GM12864 (cell line): ENCODE results near the gene LEMD3.
"Not testable (repeated sequence)": the region's sequence is repeated elsewhere in the genome, so short reads cannot be mapped to it uniquely, and the experiment has no call there.

Experiments used
- DNase-seq: peaks from one replicate; pipeline ENCODE4 v3.0.0-alpha.2; 2011; ENCODE audit warnings: low read depth
- H3K4me3 ChIP-seq: 2 replicates; pipeline ENCODE4 v1.5.1; 2011; ENCODE audit warnings: mild to moderate bottlenecking, low read depth, low read length, control low read depth
- TF ChIP-seq, protein P1 (sequence below): IDR thresholded peaks from 2 replicates; pipeline ENCODE4 v1.5.1; 2011; ENCODE audit warnings: low read depth, mild to moderate bottlenecking, moderate library complexity, low read length, control low read depth, inconsistent platforms; ENCODE audit errors: missing control alignments

LEMD3 gene

GRCh38 chr12:65276916-65277530 is 107.6 kb downstream of the LEMD3 start:
- TF ChIP-seq, protein P1, sequence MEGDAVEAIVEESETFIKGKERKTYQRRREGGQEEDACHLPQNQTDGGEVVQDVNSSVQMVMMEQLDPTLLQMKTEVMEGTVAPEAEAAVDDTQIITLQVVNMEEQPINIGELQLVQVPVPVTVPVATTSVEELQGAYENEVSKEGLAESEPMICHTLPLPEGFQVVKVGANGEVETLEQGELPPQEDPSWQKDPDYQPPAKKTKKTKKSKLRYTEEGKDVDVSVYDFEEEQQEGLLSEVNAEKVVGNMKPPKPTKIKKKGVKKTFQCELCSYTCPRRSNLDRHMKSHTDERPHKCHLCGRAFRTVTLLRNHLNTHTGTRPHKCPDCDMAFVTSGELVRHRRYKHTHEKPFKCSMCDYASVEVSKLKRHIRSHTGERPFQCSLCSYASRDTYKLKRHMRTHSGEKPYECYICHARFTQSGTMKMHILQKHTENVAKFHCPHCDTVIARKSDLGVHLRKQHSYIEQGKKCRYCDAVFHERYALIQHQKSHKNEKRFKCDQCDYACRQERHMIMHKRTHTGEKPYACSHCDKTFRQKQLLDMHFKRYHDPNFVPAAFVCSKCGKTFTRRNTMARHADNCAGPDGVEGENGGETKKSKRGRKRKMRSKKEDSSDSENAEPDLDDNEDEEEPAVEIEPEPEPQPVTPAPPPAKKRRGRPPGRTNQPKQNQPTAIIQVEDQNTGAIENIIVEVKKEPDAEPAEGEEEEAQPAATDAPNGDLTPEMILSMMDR = no peak
- no peak overlapping the region for H3K4me3 ChIP-seq
- DNase-seq = no peak

GRCh38 chr12:65277994-65278575 is 108.7 kb downstream of the LEMD3 start:
- H3K4me3 ChIP-seq = peak overlapping the region; percentile 75
- no peak for DNase-seq

GRCh38 chr12:65278576-65279368 is 109.4 kb downstream of the LEMD3 start, which contains the start of gene MSRB3:
Gene MSRB3 (plus strand): TSS chr12:65278683. CDS start chr12:65308580, 29,897 bp downstream.
- peak within 1 kb of the TSS; percentile 75 for H3K4me3 ChIP-seq
- DNase-seq = no peak
- TF ChIP-seq, protein P1 = peak; percentile 13

More at GRCh38 chr12:65277994-65278575, 108.7 kb downstream of the LEMD3 start:
- TF ChIP-seq, protein P1 = no peak

- TF ChIP-seq, protein P1 = no peak
- H3K4me3 ChIP-seq = peak overlapping the region; percentile 75
- DNase-seq = no peak
Measured at GRCh38 chr12:65279369-65280112, 110.2 kb downstream of the LEMD3 start.

DNA sequence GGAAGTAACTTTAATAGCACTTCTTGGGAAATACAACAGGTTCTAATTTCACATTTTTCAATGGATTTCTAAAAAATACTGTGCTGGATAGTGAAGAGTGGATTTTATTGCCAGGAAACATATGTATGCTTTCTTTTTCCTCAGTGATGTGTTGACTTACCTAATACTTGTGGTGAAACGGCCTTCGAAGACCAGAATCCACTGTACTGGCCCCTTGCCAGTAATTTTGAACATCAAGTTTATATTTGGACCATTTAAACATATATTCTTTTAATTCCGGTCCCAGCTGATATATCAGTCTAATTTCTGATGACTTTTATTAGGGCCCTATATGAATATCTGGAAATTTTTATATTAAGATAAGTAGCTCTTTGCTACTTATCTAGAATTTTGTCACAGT is 110.9 kb downstream of the LEMD3 start:
- TF ChIP-seq, protein P1 = no peak
- no peak for DNase-seq
- no peak overlapping the region for H3K4me3 ChIP-seq

- no peak for DNase-seq
- H3K4me3 ChIP-seq = no peak overlapping the region
- TF ChIP-seq, protein P1 = no peak
Measured at GRCh38 chr12:65282840-65283239, 113.5 kb downstream of the LEMD3 start.

DNA sequence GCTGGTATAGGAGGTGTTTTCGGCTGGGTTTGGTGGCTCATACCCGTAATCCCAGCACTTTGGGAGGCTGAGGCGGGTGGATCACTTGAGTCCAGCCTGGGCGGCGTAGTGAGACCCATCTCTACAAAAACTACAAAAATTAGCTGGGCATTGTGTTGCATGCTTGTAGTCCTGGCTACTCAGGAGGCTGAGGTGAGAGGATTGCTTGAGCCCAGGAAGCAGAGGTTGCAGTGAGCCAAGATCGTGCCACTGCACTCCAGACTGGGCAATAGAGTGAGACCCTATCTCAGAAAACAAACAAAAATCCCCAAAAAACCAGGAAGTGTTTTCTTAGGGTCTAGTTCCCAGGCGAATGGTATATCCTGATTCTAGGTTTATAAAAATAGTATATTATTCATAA is 116.1 kb downstream of the LEMD3 start:
- H3K4me3 ChIP-seq, DNase-seq: not testable (repeated sequence)
